ENCODE measurements around the gene TRMT2A.
"Not testable (repeated sequence)": the region's sequence is repeated elsewhere in the genome, so short reads cannot be mapped to it uniquely, and the experiment has no call there.

TRMT2A gene, protein sequence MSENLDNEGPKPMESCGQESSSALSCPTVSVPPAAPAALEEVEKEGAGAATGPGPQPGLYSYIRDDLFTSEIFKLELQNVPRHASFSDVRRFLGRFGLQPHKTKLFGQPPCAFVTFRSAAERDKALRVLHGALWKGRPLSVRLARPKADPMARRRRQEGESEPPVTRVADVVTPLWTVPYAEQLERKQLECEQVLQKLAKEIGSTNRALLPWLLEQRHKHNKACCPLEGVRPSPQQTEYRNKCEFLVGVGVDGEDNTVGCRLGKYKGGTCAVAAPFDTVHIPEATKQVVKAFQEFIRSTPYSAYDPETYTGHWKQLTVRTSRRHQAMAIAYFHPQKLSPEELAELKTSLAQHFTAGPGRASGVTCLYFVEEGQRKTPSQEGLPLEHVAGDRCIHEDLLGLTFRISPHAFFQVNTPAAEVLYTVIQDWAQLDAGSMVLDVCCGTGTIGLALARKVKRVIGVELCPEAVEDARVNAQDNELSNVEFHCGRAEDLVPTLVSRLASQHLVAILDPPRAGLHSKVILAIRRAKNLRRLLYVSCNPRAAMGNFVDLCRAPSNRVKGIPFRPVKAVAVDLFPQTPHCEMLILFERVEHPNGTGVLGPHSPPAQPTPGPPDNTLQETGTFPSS
- total RNA-seq = 67.5 to 99.7 (median 85.3) reads per million in 4 experiments

DNA sequence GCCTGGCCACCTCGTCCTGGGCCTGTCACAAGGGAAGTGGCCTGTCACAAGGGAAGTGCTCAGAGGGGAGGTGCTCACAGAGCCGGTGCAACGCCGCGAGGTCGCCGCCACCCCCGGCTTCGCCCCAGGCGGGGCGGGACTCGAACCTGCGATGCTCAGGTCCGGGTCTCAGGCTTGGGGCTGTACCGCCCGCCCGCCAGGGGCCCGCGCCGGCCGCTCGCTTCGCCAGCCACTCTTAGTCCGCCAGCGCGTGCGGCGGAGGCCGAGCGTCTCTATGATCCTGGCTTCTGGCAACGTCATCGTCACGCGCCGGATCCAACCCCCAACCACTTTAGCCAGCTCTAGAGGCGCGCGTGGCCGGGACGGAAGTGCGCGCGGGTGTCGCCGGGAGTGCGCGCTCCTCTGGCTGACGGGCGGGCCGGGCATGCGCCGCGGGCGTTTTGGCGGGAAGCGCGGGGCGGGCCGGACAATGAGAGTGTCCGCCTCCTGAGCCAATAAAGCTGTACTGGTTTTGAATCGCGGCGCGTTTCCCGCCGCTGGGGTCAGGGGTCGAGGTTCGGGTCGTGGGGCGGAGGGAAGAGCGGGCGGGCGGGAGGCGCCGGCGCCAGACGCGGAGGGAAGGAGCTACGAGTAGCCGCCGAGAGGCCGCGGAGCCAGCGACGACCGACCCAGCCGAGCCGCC, at the start of gene TRMT2A:
TSS of gene TRMT2A (minus strand) at position 276 of the 682 bp plus-strand sequence. CDS start 320 bp downstream, outside the sequence.
- DNase-seq = peak; percentile 90

DNA sequence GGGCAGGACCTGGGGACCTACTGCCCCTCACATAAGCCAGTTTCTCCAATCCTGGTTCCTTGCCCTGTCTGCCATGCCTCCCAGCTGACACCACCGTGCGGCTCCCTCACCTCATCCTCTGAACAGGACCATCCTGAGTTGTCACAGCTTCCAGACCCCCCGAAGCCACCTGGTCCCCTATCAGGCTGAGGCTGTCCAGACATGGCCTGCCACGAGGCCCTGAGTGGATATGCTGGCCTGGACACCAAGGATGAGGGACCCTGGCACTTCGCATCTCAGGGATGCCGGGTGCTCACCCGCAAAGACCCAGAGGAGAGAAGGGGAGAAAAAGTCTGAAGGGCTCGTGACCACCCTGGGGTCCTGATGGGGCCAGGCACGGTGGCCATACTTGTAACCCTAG, 49.7 kb upstream of the TRMT2A start:
- no peak for DNase-seq

DNA sequence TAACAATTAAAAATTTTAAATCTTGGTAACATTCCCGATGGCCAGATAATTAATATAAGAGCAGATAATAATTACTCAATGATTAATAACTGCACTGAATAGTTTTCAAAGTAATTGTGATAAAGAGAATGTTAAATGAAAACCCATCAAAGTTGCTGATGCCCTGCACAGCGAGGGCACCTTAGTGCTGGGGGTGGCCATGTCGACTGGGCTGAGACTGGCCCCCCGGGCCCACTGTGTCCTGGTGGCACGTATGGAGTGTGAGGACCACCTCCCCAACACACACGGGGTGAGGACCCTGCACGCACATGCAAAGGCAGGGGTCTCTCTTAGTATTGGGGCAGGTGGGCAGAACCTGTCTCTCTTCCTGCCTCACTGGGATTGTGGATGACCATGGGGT, 48.9 kb upstream of the TRMT2A start:
- no peak for DNase-seq

DNA sequence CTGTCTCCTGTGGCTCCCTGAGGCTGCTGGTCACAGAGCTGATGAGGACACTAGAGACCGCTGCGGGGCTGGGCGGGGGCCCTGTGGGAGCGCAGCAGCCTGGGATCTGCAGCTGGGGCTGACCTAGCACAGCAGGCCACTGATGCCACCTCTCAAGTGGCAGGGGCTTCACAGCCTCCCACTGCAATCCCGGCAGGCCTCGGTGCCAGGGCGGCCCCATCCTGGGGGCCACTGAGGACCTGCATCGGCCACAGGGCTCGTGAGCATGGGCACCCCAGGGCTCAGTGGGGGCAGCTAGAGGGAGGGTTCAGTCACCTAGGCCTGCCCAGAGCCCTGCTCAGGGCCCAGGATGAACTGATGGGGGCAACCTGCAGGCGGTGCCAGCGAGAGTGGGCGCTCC, 48.4 kb upstream of the TRMT2A start:
- DNase-seq = no peak

DNA sequence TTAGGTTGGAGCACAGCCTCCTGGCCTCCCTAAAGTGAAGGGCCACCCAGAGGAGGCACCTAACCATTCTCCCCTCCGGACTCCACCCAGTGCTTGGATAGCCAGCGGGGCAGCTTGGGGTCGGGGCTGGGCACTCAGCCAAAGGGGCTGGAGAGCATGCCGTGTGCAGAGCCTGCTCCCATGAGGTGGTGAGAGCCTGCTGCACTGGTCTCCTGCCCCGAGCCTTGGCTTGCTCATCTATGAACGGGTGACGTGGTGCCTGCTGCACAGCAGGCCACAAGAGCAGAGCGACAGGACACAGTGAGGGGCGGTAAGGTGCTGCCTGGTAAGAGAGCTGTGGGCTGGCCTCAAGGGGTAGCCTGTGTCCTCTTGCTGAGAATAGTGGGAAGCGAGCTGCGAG, 47.8 kb upstream of the TRMT2A start:
- DNase-seq = no peak

DNA sequence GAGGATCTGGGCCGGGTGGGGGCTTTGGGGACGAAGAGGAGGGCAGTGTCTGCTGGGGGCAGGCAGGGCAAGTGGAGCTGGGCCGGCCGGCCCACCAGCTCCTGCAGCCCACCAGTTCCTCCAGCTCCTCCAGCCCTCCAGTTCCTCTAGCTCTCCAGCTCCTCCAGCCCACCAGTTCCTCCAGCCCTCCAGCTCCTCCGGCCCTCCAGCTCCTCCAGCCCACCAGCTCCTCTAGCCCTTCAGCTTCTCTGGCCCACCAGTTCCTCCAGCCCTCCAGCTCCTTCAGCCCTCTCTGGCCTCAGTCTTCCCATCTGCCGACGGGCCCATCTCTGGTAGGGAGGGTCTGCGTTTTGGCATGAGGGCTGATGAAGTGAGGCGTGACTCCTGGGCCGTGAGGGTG, 43.0 kb upstream of the TRMT2A start:
- DNase-seq = no peak

DNA sequence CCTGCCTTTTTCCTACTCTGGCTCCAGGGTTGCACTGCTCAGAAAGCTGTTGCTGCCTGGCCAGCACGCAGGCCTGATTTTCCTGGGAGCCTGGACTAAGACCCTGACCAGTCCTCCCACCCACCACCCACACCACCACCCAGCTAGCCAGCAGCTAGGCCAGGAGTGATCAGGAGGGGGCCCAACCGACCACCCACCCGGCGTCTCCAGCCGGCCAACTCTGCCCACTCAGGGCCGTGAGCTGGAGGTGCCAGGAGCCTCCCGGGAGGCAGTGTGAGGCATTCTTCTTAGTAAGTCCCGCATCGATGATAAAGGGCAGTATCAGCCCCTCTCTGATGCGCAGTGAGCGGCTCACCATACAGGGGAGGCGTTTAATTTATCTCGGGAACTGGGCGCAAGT, 42.5 kb upstream of the TRMT2A start:
- not testable (repeated sequence) for DNase-seq

DNA sequence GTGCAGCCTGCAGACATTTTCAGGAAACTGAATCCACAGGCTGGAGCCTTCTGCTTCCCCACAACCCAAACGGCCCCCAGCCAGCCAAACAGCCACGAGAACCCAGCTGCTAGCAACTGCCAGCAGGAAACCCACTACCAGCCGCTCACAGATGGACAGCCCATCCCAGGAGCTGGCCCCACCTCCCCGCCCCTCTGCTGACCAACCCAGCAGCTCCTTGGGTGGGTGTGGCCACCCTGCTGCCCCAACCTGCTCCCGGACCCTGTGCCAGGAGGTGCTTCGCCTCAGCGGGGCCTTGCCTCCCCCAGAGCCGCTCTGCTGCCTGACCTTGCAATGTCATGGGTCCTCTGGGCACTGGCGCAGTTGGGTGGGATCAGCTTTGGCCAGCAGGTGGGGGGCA, 42.0 kb upstream of the TRMT2A start:
- no peak for DNase-seq

DNA sequence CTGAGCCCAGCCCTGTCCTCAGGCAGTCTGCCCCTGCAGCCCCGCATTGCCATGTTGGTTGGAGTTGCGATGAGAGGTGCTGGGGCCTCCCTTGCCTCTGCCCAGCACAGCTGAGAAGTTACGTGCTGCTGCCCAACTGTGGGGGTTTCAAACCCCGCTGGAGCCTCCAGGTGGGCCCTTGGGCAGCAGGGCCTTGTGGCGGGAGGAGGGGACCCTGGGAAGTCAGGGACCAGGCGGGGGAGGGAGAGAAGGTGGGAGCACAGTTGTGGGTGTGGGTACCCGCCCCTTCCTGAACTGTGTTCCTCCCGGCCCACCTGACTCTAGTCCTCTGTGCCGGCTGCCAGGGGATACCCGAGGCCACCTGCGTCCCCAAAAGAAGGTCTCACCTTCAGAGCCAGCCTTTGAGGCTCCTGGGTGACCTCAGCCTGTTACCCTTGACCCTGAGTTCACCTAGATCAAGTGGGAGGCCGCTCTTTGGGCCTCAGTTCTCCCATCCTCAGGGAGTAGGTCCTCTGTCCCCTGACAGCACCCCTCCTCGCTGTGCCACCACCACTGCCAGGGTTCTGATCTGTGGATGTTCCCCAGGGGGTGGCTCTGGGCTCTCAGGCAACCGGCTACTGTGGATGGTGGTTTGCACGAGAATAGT, 41.5 kb upstream of the TRMT2A start:
- DNase-seq = no peak

DNA sequence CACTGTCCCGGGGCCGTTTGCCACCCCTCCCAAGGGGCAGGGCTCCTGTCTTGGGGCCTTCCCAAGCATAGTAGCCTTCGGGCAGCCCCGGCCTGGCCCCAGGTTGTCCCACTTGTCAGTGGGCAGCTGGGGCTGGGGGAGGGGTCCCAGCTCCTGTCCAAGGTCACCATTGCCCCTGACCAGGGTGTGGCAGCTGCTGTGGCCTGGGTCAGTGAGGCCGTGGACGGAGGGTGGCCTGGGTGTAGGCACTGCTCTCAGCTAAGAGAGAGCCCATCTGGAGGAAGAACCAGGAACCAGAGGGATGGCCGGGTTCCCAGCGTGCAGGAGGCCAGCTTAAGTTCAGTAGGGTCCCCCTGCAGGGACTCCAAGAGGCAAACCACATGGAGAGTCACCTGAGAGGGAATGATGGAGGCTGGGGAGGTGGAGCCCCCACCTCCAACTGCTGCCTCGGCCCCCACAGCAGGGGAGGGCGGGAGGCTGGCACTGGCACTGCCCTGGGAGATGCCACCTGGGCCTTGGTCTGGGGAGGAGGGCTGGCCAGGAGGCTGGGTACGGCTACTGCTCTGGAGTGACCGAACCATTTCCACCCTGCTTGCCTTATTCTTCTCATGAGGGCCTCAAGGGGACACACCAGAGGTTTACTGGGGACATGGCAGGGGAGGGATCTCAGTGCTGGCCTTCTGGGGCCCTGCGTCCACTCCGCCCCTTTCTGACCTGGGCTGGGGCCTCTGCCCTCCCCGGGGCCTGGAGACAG, 40.6 kb upstream of the TRMT2A start:
- DNase-seq = no peak

DNA sequence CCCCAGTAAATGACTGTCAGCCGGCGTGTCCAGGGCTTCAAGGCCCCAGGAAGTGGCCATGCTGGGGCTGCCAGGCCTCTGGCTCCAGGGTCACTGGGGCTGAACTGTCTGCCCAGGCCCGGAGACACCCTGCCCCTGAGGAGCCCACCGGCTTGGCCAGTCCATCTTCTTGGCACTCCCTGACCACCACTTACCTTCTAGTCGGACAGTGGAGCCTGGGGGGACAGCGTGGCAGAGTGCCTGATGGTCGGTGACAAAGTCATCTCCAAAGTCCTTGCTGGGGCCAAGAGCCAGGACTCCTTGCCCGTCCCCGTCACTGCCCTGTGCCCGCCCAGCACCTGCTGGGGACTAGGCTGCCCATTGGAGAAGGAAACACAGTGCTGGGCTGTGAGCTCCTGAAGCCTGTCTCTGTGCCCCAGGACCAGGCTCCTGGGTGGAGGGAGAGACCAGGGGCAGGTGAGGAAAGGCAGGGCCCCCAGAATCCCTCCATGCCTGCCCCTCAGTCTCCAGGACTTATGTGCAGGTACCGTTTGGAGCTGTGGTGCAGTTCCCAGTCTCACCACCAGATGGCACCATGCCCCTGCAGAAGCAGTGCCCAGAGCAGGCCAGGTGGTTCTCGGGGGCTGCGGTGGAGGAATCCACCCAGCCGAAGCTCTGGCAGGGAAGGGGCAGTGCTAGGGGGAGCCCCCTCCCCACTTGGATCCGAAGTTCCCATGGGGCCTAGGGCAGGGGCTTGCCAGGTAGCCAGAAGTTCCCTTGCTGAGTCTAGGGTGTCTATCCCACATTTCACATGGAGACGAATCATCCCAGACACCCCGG, 39.8 kb upstream of the TRMT2A start:
- peak; percentile 84 for DNase-seq

DNA sequence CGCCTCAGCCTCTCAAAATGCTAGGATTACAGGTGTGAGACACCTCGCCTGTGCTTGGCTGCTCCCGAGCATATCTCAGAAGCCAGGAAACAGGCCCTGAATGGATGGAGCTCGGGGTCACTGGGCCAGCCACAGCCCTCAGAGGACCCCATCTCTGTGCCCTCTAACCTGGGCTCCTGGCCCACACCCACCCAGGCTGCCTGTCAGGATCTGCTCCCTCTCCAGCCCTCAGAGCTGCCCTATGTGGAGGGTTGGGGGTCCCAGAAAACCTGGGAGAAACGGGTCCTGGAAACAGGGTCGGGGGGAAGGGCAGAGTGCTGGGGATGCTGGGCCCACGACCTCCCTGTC, 39.0 kb upstream of the TRMT2A start:
- DNase-seq = no peak

DNA sequence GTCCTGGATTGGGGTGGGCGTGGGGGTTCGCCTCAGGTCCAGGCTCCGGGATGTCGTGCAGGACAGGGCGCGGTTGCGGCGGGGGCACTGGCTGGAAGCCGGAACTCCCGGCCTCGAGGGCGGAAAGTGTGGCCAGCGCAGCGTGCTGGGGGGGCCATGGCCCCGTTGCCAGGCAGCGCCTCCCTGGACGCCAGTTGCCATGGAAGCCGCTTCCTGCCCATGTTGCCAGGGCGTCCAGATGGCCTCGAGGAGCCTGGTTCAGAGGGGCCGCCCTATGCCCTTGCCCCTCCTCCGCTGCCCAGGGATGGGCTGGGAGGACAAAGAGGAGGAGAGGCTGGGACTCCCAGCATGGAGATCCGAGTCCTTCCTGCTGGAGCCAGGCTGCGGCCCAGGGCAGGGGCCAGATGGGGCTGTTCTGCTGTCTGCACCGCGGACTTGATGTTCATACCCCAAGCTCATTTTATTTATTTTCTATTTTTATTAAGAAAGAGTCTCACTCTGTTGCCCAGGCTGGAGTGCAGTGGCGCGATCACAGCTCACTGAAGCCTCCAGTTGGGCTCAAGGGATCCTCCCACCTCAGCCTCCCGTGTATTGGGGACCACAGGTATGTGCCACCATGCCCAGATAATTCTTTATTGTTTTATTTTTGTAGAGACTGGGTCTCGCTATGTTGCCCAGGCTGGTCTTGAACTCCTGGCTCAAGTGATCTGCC, 38.5 kb upstream of the TRMT2A start:
- no peak for DNase-seq

DNA sequence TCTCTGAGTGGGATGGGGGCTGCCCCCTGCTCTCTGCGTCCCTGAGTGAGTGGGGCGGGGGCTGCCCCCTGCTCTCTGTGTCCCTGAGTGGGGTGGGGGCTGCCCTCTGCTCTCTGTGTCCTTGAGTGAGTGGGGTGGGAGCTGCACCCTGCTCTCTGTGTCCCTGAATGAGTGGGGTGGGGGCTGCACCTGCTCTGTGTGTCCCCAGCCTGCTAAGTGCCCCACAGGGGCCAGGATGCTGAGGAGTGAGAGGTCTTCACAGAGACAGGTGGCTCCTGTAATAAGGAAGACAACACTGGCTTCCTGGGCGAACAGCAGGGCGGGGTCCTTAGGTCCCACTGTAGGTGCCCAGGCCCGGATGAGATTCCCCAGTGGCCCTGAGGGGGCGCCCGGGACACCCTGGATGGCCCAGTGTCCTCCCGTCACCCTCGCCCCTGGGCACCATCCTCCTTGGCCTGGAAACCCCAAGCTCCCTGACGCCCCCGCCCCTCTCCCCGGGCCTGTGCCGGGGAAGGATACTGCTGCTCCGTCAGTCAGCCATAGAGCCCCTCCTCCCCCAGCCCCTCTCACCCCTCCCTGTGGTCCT, 37.7 kb upstream of the TRMT2A start:
- no peak for DNase-seq

DNA sequence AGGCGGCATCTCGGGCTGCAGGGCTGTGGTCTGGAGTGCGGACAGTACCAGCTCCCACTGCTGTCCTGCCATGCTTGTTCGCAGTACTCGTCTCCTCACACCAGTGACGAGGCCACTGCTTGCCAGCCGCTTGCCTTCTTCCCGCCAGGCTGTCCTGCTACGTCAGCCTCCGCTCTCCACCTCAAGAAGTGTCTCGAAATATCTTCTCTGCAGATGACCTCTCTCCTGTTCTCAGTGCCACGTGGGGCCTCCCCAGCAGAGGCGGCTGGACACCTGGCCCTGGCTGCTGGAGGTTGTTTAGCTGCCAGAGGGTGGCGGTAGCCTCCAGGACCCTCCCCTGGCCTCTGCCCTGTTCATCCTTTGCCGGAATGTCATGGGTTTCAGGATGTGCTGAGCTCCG, 36.9 kb upstream of the TRMT2A start:
- DNase-seq = no peak

DNA sequence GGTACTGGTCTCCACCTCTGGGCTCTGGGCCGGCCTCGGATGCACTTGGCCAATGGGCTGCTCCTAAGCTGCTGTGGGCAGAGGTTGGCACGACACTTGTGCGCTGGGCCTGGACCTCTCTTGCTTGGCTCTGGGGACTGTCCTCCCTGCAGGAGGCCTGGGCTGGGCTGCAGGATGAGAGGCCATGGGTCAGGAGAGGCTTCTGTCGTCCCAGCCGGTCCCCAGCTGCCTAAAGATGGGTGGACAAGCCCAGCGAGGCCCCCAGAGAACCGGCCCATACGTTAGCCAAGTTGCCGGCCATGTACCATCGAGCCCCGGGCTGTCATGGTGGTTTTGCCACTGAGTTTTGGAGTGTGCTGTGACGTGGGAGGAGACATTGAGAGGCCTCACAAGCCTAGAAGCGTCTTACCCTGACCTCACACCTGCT, 35.5 kb upstream of the TRMT2A start:
- DNase-seq = no peak

DNA sequence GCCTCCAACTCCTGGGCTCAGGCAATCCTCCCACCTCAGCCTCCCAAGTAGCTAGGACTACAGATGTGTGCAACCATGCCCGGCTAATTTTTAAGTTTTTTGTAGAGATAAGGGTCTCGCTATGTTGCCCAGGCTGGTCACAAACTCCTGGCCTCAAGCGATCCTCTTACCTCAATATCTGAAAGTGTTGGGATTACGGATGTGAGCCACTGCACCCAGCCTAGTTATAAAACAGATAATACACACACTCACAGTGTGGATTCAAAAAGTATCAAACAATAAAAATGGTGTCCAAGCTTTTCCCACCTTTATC, 34.2 kb upstream of the TRMT2A start:
- DNase-seq = no peak

DNA sequence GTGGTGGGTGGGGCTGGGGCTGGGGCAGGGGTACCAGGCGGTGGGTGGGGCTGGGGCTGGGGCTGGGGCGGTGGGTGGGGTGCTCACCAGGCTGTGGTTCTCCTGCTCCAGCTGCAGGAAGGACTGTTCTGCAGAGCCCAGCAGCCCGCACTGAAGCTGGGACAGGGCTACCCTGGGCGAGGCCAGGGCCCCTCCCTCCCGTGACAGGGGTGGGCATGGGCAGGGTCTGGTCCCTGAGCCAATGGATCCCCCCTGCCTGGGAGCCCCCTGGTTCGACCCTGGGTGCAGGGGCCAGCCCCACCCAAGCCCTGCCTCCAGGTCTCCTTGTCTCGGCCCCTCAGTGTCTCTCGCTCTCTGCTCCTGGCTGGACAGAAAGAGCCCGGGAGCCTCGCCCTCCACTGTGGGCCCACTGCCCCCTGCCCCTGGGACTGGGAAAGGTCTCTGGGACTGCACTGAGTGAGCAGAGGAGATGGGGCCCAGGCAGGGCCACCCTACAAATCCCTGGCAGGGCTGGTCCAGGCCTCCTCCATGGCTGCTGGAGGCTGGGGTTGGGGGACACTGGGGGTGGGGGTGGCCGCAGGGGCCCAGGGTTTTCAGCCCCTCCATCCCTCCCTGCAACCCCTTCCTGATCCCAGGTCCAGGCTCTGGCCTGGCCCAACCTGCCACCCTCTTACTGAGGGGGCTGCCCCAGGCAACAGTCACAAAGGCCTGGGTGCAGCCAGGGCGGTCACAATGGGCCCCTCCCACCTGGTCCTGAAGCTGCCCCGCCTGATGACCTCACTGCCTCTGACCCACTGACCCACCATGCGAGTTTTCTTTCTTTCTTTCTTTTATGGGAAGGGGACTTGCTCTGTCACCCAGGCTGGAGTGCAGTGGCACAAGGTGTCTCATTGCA, 33.6 kb upstream of the TRMT2A start, which contains the start of gene CCDC188:
TSS of gene CCDC188 (minus strand) at position 675 of the 895 bp plus-strand sequence. CDS start at position 606, 69 bp downstream.
- DNase-seq = no peak

Data from effector CD8-positive, alpha-beta T cell (primary cell).